HL-60/S4 treated with phorbol 12-myristate 13-acetate at 8.2 ng/mL for 4 days and 3 days (cell line): ENCODE measurements around the gene ZNF420.
"Not testable (repeated sequence)": the region's sequence is repeated elsewhere in the genome, so short reads cannot be mapped to it uniquely, and the experiment has no call there.

Experiments used
- in situ Hi-C: fragments of 300-500 bp; cut with MboI; formaldehyde crosslinking; loops from 2 replicates; pipeline ENCODE4 v1.15.0; 2022; ENCODE audit warnings: low sequenced_read_pairs

ZNF420 gene

DNA sequence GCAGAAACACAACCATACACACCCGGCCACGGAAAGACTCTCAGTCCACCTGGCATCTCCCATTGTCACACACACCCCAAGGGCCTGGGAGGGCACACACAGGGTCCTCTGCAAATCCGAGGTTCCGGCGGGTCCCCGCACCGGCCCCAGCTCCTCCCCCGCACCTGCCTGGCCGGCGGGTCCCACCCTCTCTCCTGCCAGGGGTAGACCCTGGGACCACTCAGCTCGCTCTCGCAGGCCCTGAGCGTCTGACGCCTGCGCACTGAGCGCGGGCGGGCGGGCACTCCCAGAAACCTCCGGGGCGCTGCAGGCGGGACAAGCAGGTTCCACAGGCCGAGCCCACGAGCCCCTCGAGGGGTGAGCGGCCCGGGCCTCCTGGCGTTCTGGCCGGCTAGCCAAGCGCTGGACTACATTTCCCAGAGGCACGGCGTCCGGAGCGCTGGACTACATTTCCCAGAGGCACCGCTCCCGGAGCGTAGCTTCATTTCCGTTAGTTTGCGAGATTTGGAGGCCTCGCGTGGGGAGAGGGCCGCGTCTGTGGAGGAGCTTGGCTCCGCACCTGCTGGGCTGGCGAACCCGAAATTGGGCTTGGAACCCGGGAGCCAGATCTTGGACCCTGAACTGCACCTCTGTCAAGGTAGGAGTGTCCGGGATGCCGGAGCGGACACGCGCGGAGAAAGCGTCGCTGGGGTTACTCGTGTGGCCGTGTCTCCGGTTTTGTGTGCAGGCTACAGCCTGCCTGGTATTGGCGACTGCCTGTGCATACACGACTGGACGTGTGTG is at the start of gene ZNF420:
Gene ZNF420, plus strand, starts transcription at position 500 of the 783 bp plus-strand sequence. CDS start 10,686 bp downstream, outside the sequence.
- in situ Hi-C loops = no loop called here

DNA sequence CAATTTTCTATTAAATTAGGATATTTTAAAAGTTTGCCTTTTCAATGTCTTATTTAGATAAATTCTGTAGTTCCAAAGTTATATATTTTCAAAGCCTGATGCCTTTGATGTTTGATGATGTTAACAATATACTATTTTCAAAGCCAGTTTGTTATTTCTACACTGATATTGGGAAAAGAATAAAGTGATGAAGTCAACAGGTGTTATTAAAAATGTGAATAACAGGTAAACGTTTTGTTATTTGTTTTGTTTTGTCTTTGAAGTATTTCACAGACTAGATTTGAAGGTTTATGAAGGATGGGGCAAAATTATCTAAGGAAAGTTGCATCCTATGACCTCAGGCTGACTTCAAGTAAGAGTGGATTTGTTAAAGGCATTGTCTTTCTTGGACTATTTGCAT is 33.1 kb upstream of the ZNF420 start:
- in situ Hi-C loops = no loop called here

DNA sequence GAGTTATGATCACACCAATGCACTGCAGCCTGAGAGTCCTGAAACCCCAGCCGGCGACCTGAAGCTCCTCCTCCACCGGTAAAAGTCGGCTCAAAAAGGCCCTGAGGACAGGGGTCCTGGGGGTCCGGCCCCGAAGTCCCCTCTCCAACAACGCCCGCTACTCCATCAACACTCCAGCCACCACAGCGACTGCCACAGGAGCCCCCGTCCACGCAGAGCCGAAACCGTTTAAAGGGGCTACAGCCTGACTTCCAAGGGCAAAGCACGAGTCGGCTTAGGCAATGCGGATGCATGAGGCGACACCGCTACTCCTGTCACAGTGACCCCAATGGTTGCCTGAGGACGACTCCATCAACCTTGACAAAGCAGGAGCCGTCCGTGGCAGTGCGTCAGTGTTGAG is 22.9 kb upstream of the ZNF420 start:
- in situ Hi-C loops = no loop called here

- in situ Hi-C loops = no loop called here
Observed at GRCh38 chr19:37056776-37057175, 21.5 kb upstream of the ZNF420 start.

GRCh38 chr19:37059142-37059541 is 19.1 kb upstream of the ZNF420 start:
- in situ Hi-C loops = no loop called here

DNA sequence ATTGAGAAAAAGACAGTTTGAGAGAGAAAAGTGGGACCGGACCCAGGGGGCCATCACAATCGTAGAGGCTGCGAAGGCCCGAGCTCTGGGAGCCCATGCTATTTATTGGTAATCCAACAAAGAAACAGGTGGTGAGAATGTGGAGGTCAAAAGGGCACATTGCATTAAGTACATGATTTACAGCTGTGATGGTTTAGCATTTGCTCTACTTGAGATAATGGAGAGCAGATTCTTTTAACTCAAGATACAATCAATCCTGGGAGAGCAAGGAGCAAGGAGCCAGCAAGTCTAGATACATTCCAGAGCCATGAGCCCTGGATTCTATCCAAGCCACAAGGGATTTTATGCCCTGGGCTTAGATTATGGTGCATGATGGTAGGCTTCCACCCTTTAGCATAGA is 13.3 kb upstream of the ZNF420 start:
- in situ Hi-C loops = not testable (repeated sequence)

GRCh38 chr19:37074111-37074510 is 4.1 kb upstream of the ZNF420 start:
- in situ Hi-C loops = no loop called here

- in situ Hi-C loops = no loop called here
Observed at GRCh38 chr19:37074819-37075362, 3.3 kb upstream of the ZNF420 start.

- in situ Hi-C loops = not testable (repeated sequence)
Observed at GRCh38 chr19:37076524-37076923, 1.7 kb upstream of the ZNF420 start.

DNA sequence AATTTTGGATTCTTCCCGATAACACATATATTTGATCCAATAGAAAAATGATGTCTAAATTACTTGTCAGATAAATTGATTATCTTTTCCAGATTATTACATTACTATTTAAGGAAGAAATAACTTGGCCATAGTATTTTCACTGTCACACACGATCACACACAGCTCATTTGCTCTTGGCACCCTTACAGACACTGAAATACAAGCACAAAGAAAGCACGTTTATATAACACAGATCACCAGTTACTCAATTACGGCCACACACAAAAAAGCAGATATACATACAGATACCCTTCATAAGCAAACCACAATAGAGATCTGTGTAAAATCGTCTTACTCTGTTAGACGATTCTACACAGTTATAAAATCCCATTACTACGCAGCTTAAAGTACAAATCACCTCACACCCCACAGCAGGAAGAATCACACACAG is 716 bp upstream of the ZNF420 start:
- in situ Hi-C loops = no loop called here

DNA sequence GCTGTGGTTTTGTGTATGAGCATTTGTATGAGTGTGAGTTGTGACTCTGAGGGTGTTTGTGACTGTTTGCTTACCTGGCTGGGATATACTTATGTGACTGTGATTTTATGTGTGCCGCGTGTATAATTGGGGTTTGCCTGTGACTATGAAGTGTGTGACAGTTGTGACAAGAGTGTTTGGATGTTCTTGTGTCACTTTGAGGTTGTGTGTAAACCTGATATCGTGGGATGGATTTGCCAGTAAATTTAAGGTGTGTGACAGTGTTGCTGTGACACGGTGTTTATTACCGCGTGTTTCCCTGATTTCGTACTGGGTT is 442 bp downstream of the ZNF420 start:
- in situ Hi-C loops = no loop called here

DNA sequence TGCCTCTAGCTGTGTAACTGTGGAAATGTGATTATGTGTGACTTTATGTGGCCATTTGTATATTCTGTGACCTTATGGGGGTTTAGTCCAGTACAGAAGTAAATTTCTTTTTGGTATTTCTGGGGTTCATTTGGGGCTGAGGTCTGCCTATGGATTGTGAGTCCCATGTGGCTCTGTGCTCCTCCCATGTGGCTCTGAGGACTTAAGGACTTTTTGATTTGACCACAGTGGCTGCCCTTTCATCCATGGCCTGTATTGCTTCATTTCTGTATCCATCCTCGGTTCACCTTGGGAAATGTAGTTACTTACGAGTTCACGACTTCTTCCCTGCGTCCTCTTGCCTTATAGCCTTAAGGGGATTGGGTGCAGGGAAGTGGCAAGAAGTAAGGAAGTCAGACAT is 1.0 kb downstream of the ZNF420 start:
- in situ Hi-C loops = no loop called here

DNA sequence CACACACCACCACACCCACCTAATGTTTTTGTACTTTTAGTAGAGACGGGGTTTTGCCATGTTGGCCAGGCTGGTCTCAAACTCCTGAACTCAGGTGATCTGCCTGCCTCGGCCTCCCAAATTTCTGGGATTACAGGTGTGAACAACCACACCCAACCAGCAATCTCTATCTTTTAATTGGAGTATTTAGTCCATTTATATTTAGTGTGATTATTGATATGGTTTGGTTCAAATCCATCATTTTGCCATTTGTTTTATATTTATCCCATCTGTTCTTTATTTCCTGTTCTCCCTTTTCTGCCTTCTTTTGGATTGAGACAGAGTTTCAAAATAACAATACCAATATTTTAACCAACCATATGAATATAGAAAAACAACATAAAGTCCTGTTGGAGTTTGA is 4.1 kb downstream of the ZNF420 start:
- in situ Hi-C loops = no loop called here

DNA sequence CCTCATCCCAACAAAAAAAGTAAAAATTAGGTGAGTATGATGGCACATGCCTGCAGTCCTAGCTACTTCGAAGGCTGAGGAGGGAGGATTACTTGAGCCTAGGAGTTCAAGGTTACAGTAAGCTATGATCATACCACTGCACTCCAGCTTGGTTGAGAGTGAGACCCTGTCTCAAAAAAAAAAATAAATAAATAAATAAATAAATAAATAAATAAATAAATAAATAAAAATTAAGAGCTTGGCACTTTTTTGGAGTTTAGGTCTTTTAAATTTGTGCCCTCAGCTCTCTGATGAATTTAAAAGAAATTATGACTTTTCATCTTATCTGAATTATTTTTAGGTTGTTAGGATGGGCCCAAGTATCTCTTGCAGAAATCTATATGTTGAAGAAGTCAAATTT is 8.9 kb downstream of the ZNF420 start:
- in situ Hi-C loops = no loop called here

- in situ Hi-C loops = no loop called here
Observed at GRCh38 chr19:37095859-37096258, 17.6 kb downstream of the ZNF420 start.

- in situ Hi-C loops = no loop called here
Observed at GRCh38 chr19:37098570-37098969, 20.3 kb downstream of the ZNF420 start.

GRCh38 chr19:37104135-37104534 is 25.9 kb downstream of the ZNF420 start:
- in situ Hi-C loops = not testable (repeated sequence)

- in situ Hi-C loops = not testable (repeated sequence)
Observed at GRCh38 chr19:37111753-37112152, 33.5 kb downstream of the ZNF420 start.

- in situ Hi-C loops = no loop called here
Observed at GRCh38 chr19:37114001-37114400, 35.8 kb downstream of the ZNF420 start.

GRCh38 chr19:37122093-37122492 is 43.9 kb downstream of the ZNF420 start:
- in situ Hi-C loops = not testable (repeated sequence)

- in situ Hi-C loops = no loop called here
Observed at GRCh38 chr19:37127999-37128820, 50.0 kb downstream of the ZNF420 start.

GRCh38 chr19:37128821-37129177 is 50.6 kb downstream of the ZNF420 start:
- in situ Hi-C loops = no loop called here
